Astrocyte of the cerebellum (primary cell): ENCODE measurements around the gene RGCC.

ENCODE experiments used
- DNase-seq: peaks from one replicate; pipeline ENCODE4 v3.0.0-alpha.2; 2011; ENCODE audit warnings: low read depth
- H3K4me3 ChIP-seq: 2 replicates; pipeline ENCODE4 v1.5.1; 2011; ENCODE audit warnings: mild to moderate bottlenecking, low read depth, low read length, moderate library complexity
- in situ Hi-C: cut with HindIII; loops from 2 replicates; pipeline ENCODE4 v1.10.0; 2017; ENCODE audit warnings: low sequenced_read_pairs
- TF ChIP-seq, protein P1 (sequence below): IDR thresholded peaks from 2 replicates; pipeline ENCODE4 v1.5.1; 2012; ENCODE audit warnings: low read length, low read depth, moderate library complexity, mild to moderate bottlenecking; ENCODE audit errors: missing control alignments

The RGCC gene

DNA sequence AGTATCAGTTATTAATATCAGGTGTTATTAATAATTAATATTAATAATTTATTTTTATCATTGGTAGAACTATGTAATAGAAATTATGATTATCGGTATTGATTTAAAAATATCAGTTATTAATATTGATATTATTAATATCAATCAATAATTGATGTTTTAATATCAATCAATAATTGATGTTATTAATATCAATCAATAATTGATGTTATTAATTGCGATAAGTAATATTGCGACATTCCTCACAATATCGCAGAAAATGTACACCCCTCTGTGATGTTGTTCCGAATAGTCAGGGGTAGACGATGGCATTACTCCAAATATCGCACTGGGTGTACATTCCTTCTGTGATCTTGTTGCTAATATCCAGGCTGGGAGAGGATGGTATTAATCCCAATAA is 3.7 kb upstream of the RGCC start:
- DNase-seq = no peak
- in situ Hi-C loops = no loop called here
- TF ChIP-seq, protein P1, sequence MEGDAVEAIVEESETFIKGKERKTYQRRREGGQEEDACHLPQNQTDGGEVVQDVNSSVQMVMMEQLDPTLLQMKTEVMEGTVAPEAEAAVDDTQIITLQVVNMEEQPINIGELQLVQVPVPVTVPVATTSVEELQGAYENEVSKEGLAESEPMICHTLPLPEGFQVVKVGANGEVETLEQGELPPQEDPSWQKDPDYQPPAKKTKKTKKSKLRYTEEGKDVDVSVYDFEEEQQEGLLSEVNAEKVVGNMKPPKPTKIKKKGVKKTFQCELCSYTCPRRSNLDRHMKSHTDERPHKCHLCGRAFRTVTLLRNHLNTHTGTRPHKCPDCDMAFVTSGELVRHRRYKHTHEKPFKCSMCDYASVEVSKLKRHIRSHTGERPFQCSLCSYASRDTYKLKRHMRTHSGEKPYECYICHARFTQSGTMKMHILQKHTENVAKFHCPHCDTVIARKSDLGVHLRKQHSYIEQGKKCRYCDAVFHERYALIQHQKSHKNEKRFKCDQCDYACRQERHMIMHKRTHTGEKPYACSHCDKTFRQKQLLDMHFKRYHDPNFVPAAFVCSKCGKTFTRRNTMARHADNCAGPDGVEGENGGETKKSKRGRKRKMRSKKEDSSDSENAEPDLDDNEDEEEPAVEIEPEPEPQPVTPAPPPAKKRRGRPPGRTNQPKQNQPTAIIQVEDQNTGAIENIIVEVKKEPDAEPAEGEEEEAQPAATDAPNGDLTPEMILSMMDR = no peak

DNA sequence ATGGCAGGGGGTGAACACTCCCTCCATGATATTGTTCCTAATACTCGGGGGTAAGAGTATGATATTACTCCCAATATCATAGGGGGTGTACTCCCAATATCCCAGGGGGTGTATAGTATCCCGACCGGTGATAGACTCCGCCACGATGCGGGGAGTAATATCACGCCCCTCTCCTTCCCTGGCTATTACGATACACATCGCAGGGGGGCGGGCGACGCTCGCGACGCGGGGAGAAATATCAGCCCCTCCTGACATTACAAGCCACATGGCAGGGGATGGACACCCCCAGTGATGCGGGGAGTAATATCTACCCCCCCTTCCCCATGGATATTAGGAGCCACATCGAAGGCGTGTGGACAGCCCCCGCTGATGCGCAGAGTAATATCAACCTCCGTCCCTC is 3.2 kb upstream of the RGCC start:
- in situ Hi-C loops = no loop called here
- DNase-seq = no peak

More for the DNA sequence above, 3.7 kb upstream of the RGCC start:
- no peak overlapping the region for H3K4me3 ChIP-seq

DNA sequence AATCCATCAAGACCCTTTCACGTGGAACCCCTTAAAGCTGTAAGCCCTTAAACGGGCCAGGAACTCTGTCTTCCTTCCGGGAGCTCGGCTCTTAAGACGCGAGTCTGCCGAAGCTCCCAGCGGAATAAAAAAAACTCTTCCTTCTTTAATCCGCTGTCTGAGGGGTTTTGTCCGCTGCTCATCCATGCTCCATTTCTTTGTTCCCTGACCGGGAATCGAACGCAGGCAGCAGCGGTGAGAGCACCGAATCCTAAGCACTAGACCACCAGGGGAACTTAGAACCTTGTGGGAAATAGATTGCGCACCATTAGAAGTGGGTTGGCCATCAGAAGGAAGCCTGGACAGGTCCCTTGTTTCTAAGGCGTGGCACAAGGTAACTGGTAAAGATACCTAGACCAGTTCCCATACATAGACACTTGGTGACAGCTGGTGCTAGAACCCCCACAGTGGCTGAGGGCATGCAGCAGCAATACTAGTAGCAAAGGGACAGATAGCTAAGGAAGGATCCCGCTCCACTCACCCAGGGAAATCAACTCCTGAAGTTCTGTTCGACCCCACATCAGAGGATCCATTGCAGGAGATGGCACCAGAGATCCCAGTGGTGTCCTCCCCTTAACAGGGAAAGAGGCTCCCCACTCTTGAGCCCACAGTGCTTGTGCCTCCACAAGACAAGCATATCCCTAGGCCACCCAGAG is 1.5 kb upstream of the RGCC start:
- DNase-seq = no peak
- no peak overlapping the region for H3K4me3 ChIP-seq
- TF ChIP-seq, protein P1 = no peak
- in situ Hi-C loops = no loop called here

More for the DNA sequence above, 3.2 kb upstream of the RGCC start:
- TF ChIP-seq, protein P1 = no peak
- no peak overlapping the region for H3K4me3 ChIP-seq

DNA sequence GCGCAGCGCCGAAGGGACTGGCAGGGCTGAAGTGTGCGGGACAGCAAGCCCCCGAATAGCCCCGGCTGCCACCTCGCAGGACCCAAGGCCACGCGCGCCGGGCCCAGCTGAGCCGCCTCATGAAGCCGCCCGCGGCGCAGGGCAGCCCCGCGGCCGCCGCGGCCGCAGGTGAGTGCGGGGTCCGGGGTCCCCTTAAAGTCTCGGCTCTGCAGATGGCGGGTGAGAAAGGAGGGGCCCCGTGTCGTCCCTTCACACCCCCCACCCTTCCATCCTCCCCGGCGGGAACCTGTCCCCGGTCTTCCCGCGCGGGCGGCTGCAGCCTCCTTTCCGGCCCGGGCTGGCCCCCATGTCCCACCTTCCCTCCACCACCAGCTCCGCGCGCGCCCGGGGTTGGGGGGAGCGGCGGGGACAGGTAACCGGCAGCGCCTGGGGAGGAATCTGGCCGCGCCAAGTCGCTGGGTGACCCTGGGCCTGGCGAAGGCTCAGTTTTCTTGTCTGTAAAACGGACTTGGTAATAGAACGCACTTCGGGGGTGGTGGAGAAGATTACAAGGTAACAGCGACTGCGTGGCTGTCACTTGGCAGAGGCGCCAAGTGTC is 338 bp downstream of the RGCC start:
- DNase-seq = no peak
- in situ Hi-C loops = no loop called here
- TF ChIP-seq, protein P1 = no peak
- H3K4me3 ChIP-seq = peak overlapping the region; percentile 61

DNA sequence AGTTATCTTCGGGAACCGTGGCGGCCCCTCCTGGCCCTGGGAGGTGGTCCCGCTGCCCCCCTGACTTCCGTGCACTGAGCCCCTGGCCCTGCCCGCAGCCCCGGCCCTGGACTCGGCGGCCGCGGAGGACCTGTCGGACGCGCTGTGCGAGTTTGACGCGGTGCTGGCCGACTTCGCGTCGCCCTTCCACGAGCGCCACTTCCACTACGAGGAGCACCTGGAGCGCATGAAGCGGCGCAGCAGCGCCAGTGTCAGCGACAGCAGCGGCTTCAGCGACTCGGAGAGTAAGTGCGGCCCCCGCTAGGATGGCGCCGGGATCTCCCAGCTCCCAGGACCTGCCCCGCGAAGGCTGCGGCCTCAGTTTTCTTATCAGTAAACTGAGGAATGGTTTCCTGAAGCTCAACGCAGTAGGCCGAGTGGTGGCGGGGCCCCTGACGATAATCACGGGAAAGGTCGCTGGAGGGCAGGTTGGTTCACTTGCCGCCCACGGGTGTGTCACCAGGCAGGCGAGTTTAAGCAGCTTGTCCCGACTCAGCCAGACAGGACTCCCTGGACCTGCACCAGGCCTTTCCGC is 924 bp downstream of the RGCC start:
- DNase-seq = no peak
- H3K4me3 ChIP-seq = peak overlapping the region; percentile 61
- in situ Hi-C loops = no loop called here
- TF ChIP-seq, protein P1 = no peak

DNA sequence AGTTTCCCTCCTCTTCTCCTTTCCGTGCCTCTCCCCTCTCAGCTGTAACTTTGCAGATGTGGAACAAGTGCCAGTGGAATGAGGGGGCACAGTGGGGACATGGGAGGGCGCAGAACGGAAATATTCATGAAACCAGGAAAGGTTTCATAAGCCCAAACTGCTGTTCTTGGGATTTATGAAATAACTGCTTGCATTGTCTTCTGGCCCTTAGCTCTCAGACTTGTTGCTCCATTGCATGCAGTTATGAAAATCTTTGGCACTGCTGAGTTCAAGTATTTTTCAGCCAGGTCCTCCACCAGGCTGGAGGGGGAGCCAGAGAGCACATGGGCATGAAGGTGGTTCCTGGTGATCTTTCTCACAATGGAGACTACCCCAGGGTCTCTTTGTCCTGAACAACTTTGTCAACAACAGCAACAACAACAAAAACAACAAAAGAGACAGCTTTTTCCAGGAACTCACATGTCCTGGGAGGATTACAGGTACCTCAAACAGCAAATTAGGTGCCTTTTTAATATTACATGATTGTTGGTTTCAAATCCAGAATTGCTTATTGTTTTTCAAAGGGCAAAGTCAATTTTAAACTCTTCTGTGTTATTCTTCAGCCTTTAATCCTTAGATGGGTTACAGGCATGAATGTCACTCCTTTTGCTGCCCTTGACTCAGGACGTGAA is 1.5 kb downstream of the RGCC start:
- TF ChIP-seq, protein P1 = peak; percentile 85
- in situ Hi-C loops = no loop called here
- DNase-seq = no peak
- peak overlapping the region; percentile 61 for H3K4me3 ChIP-seq
